T-helper 17 cell (primary cell): Measurements from ENCODE around the gene BSDC1. TPM values are rescaled to one million over a fixed set of nuclear protein-coding genes. Genes with fewer than 3 reads are reported as not detected.
"Not testable (repeated sequence)": the region's sequence is repeated elsewhere in the genome, so short reads cannot be mapped to it uniquely, and the experiment has no call there.

ENCODE experiments used
- ATAC-seq: fragments of 150-1000 bp; cut with Tn5 transposase; 2 replicates; pipeline ENCODE4 v1.10.0; 2021; ENCODE audit warnings: mild to moderate bottlenecking, moderate library complexity
- DNase-seq, 3 donors: peaks; one replicate each; pipeline versions ENCODE4 v3.0.0 to v3.0.0-alpha.2; 2020 to 2021
- H3K9me3 ChIP-seq: one replicate; pipeline ENCODE4 v1.7.0; 2013; ENCODE audit warnings: low read length, mild to moderate bottlenecking; ENCODE audit not compliant: control insufficient read depth, poor library complexity, severe bottlenecking
- H3K27ac Mint-ChIP-seq: one replicate; pipeline ENCODE4 v1.8.0; 2022; ENCODE audit warnings: mild to moderate bottlenecking, moderate library complexity, mixed read lengths
- H3K27me3 Mint-ChIP-seq: one replicate; pipeline ENCODE4 v1.8.0; 2022; ENCODE audit warnings: mixed read lengths
- H3K36me3 Mint-ChIP-seq: one replicate; pipeline ENCODE4 v1.8.0; 2022; ENCODE audit warnings: low read depth, mixed read lengths
- H3K4me1 Mint-ChIP-seq: one replicate; pipeline ENCODE4 v1.8.0; 2022; ENCODE audit warnings: mild to moderate bottlenecking, mixed read lengths
- H3K4me3 Mint-ChIP-seq: one replicate; pipeline ENCODE4 v1.8.0; 2022; ENCODE audit warnings: mild to moderate bottlenecking, moderate library complexity, mixed read lengths
- total RNA-seq, 4 donors: library from RNA in 2 of 4; stranded (reverse) in 2 of 4; gene quantifications; one replicate each; pipeline ENCODE4 v1.2.3 and lab custom pipeline; 2022 to 2026

BSDC1 gene
- total RNA-seq (100 to 1,000 TPM; 177 to 181 TPM), total RNA-seq (lab: John Stamatoyannopoulos, UW) (141 to 143 reads per million in 2 donors)

GRCh38 chr1:32394141-32394889, at the start of gene BSDC1:
Gene BSDC1 (minus strand): TSS chr1:32394441. CDS start chr1:32394414, 27 bp downstream.
- Mint-ChIP-seq H3K4me3 (peak within 1 kb of the TSS; percentile 100), H3K4me1 (peaks cover 22% of the 10 kb centered on the region), H3K27ac (peak within 1 kb of the TSS; percentile 99), H3K36me3 (peaks cover 5% of the 10 kb centered on the region), H3K27me3 (no peaks in the 10 kb centered on the region)
- ATAC-seq, result peak; percentile 98
- DNase-seq, result peak; percentile 96 to 97 (median 96)
- no peaks in the 10 kb centered on the region for H3K9me3 ChIP-seq

GRCh38 chr1:32441467-32441866, 47.2 kb upstream of the BSDC1 start:
- H3K27ac Mint-ChIP-seq, H3K9me3 ChIP-seq, H3K36me3 Mint-ChIP-seq, H3K4me1 Mint-ChIP-seq, ATAC-seq, H3K4me3 Mint-ChIP-seq, DNase-seq: not testable (repeated sequence)
- peaks cover 59% of the 10 kb centered on the region for H3K27me3 Mint-ChIP-seq

DNA sequence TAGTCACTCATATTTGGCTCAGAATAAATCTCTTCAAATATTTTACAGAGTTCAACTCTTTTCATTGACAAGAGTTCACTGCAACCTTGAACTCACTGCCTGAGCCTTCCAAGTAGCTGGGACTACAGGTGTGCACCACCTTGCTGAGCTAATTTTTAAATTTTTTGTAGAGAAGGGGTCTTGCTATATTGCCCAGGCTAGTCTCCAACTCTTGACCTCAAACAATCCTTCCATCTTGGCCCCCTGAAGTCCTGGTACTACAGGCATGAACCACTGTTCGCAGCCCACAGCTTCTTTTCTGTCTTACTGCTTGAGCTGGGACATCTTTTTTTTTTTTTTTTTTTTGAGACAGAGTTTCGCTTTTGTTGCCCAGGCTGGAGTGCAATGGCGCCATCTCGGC, 44.5 kb upstream of the BSDC1 start:
- not testable (repeated sequence) for H3K4me3 Mint-ChIP-seq, DNase-seq, ATAC-seq, H3K27ac Mint-ChIP-seq, H3K9me3 ChIP-seq, H3K4me1 Mint-ChIP-seq, H3K36me3 Mint-ChIP-seq
- peaks cover 44% of the 10 kb centered on the region for H3K27me3 Mint-ChIP-seq

GRCh38 chr1:32438136-32438535, 43.9 kb upstream of the BSDC1 start:
- DNase-seq (no peak), ATAC-seq (no peak)
- peaks cover 38% of the 10 kb centered on the region for H3K27me3 Mint-ChIP-seq
- no peak overlapping the region for H3K27ac Mint-ChIP-seq
- peaks cover 4% of the 10 kb centered on the region for H3K9me3 ChIP-seq
- peaks cover 4% of the 10 kb centered on the region for H3K36me3 Mint-ChIP-seq
- no peak overlapping the region for H3K4me3 Mint-ChIP-seq
- H3K4me1 Mint-ChIP-seq, result peaks cover 4% of the 10 kb centered on the region

- ATAC-seq (peak; percentile 63), DNase-seq (no peak)
- H3K27me3 Mint-ChIP-seq, result peaks cover 32% of the 10 kb centered on the region
- H3K27ac Mint-ChIP-seq, result peak overlapping the region; percentile 1
- no peak overlapping the region for H3K4me3 Mint-ChIP-seq
- peaks cover 9% of the 10 kb centered on the region for H3K36me3 Mint-ChIP-seq
- H3K4me1 Mint-ChIP-seq, result peaks cover 10% of the 10 kb centered on the region
- no peaks in the 10 kb centered on the region for H3K9me3 ChIP-seq
Observed at GRCh38 chr1:32431736-32432400, 37.6 kb upstream of the BSDC1 start.

- H3K36me3 Mint-ChIP-seq, result peaks cover 7% of the 10 kb centered on the region
- H3K27me3 Mint-ChIP-seq, result peaks cover 60% of the 10 kb centered on the region
- no peaks in the 10 kb centered on the region for H3K9me3 ChIP-seq
- H3K4me3 Mint-ChIP-seq, result no peak overlapping the region
- peaks cover 5% of the 10 kb centered on the region for H3K4me1 Mint-ChIP-seq
- no peak for DNase-seq
- ATAC-seq, result no peak
- no peak overlapping the region for H3K27ac Mint-ChIP-seq
Observed at GRCh38 chr1:32427264-32427963, 33.2 kb upstream of the BSDC1 start.

- Mint-ChIP-seq H3K27me3 (peaks cover 65% of the 10 kb centered on the region), H3K4me1 (peaks cover 2% of the 10 kb centered on the region), H3K27ac (no peak overlapping the region), H3K4me3 (no peak overlapping the region), H3K36me3 (peaks cover 7% of the 10 kb centered on the region)
- ATAC-seq, result no peak
- no peaks in the 10 kb centered on the region for H3K9me3 ChIP-seq
- DNase-seq, result no peak
Observed at GRCh38 chr1:32426489-32427255, 32.4 kb upstream of the BSDC1 start.

DNA sequence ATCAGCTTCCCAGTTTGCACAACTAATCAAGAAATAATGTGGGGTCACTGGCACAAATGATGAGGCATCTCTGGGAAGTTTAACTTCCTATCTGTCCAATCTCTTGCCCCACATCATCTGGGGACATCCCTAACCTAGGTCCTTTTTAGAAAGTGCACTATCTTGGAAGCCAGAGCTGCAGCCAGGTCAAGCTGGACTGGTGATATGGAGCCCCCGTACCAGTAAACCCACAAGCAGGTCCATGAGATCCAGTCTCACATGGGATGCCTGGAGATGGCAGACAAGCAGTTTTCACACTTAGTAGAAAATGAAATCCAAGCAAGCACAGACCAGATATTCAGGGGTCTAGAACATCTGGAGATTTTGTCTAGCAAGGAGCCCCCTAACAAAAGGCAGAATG, 27.5 kb upstream of the BSDC1 start:
- H3K27ac Mint-ChIP-seq, result peak overlapping the region; percentile 16
- no peak overlapping the region for H3K4me3 Mint-ChIP-seq
- H3K27me3 Mint-ChIP-seq, result peaks cover 48% of the 10 kb centered on the region
- H3K36me3 Mint-ChIP-seq, result peaks cover 3% of the 10 kb centered on the region
- H3K4me1 Mint-ChIP-seq, result no peaks in the 10 kb centered on the region
- no peaks in the 10 kb centered on the region for H3K9me3 ChIP-seq
- DNase-seq (no peak), ATAC-seq (no peak)

- no peaks in the 10 kb centered on the region for H3K9me3 ChIP-seq
- no peak for DNase-seq
- Mint-ChIP-seq H3K27me3 (peaks cover 41% of the 10 kb centered on the region), H3K4me1 (peaks cover 6% of the 10 kb centered on the region), H3K4me3 (no peak overlapping the region), H3K27ac (no peak overlapping the region), H3K36me3 (peaks cover 3% of the 10 kb centered on the region)
- peak; percentile 23 for ATAC-seq
Observed at GRCh38 chr1:32414186-32414886, 20.1 kb upstream of the BSDC1 start.

DNA sequence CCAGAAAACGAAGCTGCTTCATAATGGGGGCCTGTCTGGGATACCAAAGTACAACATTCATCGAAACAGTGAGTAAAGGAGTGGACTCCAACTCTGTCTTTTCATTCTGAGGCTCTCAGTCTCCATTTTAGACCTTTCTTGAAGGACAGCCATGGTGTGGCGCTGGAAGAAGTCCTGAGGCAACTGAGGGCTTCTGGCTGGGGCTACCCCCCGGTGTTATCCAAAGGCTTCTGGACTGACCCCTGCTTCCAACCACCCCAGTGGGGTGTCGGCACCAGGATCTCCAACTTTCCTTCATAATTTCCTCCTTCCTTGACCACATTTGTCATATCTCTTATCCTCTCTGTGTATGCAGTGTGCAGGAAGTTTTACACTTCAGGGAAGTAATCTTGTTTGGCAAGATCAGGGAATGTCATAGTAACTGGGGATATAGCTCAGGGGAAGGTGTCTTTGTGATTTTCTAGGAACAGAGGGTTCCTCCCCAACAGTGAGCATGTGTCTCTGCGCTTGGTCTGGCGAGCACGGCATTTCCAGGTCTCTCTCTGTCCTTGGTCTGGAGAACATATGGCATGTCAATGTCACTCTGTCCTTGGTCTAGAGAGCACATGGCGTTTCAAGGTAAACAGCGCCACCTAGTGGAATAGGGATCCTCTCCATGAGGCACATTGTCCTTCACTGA, 19.4 kb upstream of the BSDC1 start:
- peak; percentile 88 for ATAC-seq
- H3K4me1 Mint-ChIP-seq, result peaks cover 6% of the 10 kb centered on the region
- peak; percentile 43 to 64 (median 43) for DNase-seq
- no peak overlapping the region for H3K4me3 Mint-ChIP-seq
- H3K27me3 Mint-ChIP-seq, result peaks cover 41% of the 10 kb centered on the region
- no peak overlapping the region for H3K27ac Mint-ChIP-seq
- peaks cover 3% of the 10 kb centered on the region for H3K36me3 Mint-ChIP-seq
- H3K9me3 ChIP-seq, result no peaks in the 10 kb centered on the region

- Mint-ChIP-seq H3K27ac (no peak overlapping the region), H3K4me3 (no peak overlapping the region), H3K4me1 (peaks cover 6% of the 10 kb centered on the region), H3K27me3 (peaks cover 26% of the 10 kb centered on the region), H3K36me3 (peaks cover 3% of the 10 kb centered on the region)
- H3K9me3 ChIP-seq, result no peaks in the 10 kb centered on the region
- DNase-seq (no peak), ATAC-seq (no peak)
Observed at GRCh38 chr1:32411261-32411660, 17.0 kb upstream of the BSDC1 start.

DNA sequence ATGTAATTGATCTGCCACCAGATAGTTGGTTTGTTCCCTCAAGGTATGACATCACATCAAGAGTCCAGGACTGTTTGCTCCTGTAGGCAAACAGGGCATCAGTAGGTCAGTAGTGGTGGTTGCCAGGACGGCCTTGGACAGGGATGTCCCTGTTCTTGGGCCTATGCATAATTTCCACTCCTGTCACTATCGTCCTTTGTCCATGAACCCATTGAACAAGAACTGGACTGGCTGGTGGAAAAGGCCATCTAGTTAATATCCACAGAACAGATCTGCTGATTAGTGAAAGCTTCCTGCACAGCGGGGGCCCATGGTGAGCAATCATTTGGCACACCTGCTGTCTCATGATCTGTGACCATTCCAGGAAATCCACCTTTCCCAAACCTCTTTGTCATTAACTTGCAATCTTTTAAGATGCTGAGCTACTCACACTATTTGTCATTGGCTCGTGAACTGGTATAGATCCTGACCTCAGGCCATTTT, 12.4 kb upstream of the BSDC1 start:
- no peaks in the 10 kb centered on the region for H3K9me3 ChIP-seq

More for the DNA sequence above, 12.4 kb upstream of the BSDC1 start:
- no peak overlapping the region for H3K27ac Mint-ChIP-seq
- peaks cover 3% of the 10 kb centered on the region for H3K27me3 Mint-ChIP-seq
- H3K4me3 Mint-ChIP-seq, result no peak overlapping the region
- no peaks in the 10 kb centered on the region for H3K4me1 Mint-ChIP-seq
- no peaks in the 10 kb centered on the region for H3K36me3 Mint-ChIP-seq
- ATAC-seq, result no peak
- no peak for DNase-seq
